Left ventricle myocardium inferior (tissue), 1 donor: Measurements from ENCODE around the gene SIK3. TPM values are rescaled to one million over a fixed set of nuclear protein-coding genes. Genes with fewer than 3 reads are reported as not detected.
"Not testable (repeated sequence)": the region's sequence is repeated elsewhere in the genome, so short reads cannot be mapped to it uniquely, and the experiment has no call there.

ENCODE experiments used
- DNase-seq: peaks from one replicate; pipeline ENCODE4 v3.0.0-alpha.2; 2020
- H3K27ac ChIP-seq: fragments of 200-600 bp; replicated peaks from 2 replicates; pipeline ENCODE4 v1.8.0; 2021
- H3K27me3 ChIP-seq: fragments of 200-600 bp; 2 replicates; pipeline ENCODE4 v1.8.0; 2021; ENCODE audit warnings: low read depth
- H3K36me3 ChIP-seq: fragments of 200-600 bp; 2 replicates; pipeline ENCODE4 v1.8.0; 2021
- H3K4me1 ChIP-seq: fragments of 200-600 bp; 2 replicates; pipeline ENCODE4 v1.8.0; 2021
- H3K4me3 ChIP-seq: fragments of 200-600 bp; 2 replicates; pipeline ENCODE4 v1.8.0; 2021; ENCODE audit warnings: mild to moderate bottlenecking, moderate library complexity
- H3K9me3 ChIP-seq: fragments of 200-600 bp; replicated peaks from 2 replicates; pipeline ENCODE4 v1.8.0; 2021
- intact Hi-C: fragments of 100-400 bp; cut with micrococcal nuclease; formaldehyde crosslinking; loops from one replicate; pipeline ENCODE4 v1.11.0; 2022
- total RNA-seq: library from RNA; stranded (reverse); fragmentation: NEBNext Ultra II Directional; extraction: Animal tissue kit (Norgen Biotek cat#: 25700); gene quantifications from one replicate; pipeline ENCODE4 v1.2.1, GENCODE V29; 2021
- TF ChIP-seq, protein P1 (sequence below): fragments of 200-600 bp; IDR thresholded peaks from 2 replicates; pipeline ENCODE4 v1.8.0; 2021; ENCODE audit warnings: antibody characterized with exemption, mild to moderate bottlenecking, borderline replicate concordance
- donor health status: DM: no; HTN: yes; CAD: no; lungs with severe emphysema.

Gene SIK3
- total RNA-seq, 1 donor from 2014 or later: 36.3 TPM

DNA sequence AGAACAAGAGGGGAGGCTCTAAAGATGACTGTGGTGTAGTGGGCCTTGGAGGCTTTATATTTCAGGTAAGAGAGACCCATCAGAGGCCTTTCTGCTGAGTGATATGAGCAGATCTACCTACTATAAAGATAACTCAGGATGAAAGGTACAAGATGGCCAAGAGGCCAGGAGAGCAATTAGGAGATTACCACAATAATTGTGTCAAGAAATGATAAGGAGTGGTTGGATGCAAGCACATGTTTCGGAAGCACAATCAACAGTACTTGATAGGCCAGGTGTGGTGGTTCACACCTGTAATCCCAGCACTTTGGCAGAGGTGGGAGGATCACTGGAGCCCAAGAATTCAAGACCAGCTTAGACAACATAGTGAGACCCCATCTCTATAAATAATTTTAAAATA lies 43.8 kb downstream of the SIK3 start:
- no peak for DNase-seq
- intact Hi-C loops: no loop called here
- peaks cover 31% of the 10 kb centered on the region for H3K4me1 ChIP-seq
- TF ChIP-seq, protein P1, sequence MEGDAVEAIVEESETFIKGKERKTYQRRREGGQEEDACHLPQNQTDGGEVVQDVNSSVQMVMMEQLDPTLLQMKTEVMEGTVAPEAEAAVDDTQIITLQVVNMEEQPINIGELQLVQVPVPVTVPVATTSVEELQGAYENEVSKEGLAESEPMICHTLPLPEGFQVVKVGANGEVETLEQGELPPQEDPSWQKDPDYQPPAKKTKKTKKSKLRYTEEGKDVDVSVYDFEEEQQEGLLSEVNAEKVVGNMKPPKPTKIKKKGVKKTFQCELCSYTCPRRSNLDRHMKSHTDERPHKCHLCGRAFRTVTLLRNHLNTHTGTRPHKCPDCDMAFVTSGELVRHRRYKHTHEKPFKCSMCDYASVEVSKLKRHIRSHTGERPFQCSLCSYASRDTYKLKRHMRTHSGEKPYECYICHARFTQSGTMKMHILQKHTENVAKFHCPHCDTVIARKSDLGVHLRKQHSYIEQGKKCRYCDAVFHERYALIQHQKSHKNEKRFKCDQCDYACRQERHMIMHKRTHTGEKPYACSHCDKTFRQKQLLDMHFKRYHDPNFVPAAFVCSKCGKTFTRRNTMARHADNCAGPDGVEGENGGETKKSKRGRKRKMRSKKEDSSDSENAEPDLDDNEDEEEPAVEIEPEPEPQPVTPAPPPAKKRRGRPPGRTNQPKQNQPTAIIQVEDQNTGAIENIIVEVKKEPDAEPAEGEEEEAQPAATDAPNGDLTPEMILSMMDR: no peak
- no peaks in the 10 kb centered on the region for H3K27me3 ChIP-seq
- H3K27ac ChIP-seq: no peak overlapping the region
- H3K4me3 ChIP-seq: no peak overlapping the region
- no peaks in the 10 kb centered on the region for H3K36me3 ChIP-seq
- no peaks in the 10 kb centered on the region for H3K9me3 ChIP-seq

DNA sequence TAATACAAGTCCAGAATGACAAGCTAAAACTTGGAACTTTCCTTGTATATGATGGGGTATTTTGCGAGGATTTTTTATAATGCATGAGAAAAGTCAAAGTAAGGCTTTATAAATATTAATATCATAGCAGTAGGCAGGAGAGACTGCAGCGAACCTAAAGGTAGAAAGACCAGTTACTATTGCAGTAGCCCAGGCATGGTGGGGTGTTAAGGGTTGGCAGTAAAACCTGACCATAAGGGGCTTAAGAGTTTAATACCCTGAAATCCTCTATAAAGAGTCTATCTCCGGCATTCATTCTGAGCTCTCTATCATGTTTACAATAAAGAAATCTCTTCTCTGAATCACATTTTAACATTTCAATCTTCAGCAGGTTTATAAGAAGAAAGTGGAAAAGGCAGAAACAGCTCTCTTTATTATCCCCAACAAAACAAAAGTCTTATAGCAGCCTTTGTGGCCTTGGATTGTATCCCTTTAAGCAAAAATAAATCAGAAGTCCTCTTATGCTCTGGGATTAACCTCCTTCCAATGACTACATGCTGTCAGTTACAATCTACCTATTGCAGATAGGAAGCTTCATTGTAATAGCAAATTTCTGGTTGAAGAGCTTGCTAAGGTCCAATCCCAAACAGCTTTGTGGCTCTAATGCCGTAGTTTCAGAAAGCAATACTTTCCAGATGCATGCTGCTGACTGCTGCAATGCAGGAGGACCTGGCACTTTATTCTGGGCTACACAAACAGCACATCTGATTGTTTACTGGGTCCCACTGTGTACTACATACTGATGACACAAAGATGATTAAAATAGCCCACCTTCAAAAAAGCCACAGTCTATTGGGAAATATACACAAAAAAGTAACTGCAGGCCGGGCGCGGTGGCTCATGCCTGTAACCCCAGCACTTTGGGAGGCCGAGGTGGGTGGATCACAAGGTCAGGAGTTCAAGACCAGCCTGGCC lies 45.8 kb downstream of the SIK3 start:
- intact Hi-C loops: no loop called here
- TF ChIP-seq, protein P1: no peak
- Histone ChIP-seq H3K4me3 (no peak overlapping the region), H3K27ac (no peak overlapping the region), H3K27me3 (no peaks in the 10 kb centered on the region), H3K9me3 (no peaks in the 10 kb centered on the region), H3K4me1 (peaks cover 12% of the 10 kb centered on the region), H3K36me3 (no peaks in the 10 kb centered on the region)
- no peak for DNase-seq

DNA sequence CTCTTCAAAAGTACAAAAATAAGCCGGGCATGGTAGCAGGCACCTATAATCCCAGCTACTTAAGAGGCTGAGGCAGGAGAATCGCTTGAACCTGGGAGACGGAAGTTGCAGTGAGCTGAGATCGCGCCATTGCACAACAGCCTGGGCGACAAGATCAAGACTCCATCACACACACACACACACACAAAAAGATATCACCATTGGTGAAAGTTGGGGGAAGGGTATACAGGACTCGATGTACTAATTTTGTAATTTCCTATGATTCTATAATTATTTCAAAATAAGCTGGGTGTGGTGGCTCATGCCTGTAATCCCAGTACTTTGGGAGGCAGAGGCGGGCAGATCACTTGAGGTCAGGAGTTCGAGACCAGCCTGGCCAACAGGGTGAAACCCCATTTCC lies 48.1 kb downstream of the SIK3 start:
- H3K27ac ChIP-seq, intact Hi-C loops, DNase-seq, H3K36me3 ChIP-seq, H3K4me3 ChIP-seq, H3K9me3 ChIP-seq, H3K27me3 ChIP-seq: not testable (repeated sequence)
- peaks cover 18% of the 10 kb centered on the region for H3K4me1 ChIP-seq

DNA sequence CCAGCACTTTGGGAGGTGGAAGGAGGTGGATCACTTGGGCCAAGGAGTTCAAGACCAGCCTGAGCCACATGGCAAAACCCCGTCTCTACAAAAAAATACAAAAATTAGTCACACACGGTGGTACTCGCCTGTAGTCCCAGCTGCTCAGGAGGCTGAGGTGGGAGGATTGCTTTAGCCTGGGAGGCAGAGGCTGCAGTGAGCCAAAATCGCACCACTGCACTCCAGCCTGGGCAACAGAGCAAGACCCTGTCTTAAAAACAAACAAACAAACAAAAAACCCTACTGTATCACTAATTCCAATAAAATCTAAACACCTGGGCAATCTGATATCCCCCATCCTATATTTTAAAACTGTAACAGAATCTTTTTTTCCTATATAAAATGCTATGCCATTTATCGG lies 51.6 kb downstream of the SIK3 start:
- H3K27ac ChIP-seq, H3K36me3 ChIP-seq, H3K27me3 ChIP-seq, DNase-seq, H3K4me3 ChIP-seq, H3K9me3 ChIP-seq, intact Hi-C loops: not testable (repeated sequence)
- H3K4me1 ChIP-seq: peaks cover 44% of the 10 kb centered on the region

DNA sequence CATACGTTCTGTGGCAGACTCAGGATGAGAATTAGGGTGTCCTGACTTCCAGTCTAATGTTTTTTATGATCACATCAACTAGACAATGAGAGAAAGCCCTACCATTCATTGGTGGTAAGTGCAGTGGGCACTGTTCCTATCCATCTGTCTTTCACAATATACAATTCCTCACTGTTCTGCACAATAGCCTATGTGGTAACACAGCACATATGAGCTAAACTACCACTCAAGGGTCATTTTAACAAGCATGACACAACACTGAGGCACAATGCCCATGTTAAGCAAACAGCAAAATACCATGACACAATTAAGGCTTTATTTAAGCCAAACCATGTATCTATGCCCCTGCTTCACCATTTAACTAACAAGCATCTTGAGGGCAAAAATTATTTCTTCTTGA lies 52.3 kb downstream of the SIK3 start:
- no peak for DNase-seq
- Histone ChIP-seq H3K27me3 (no peaks in the 10 kb centered on the region), H3K9me3 (no peaks in the 10 kb centered on the region), H3K36me3 (no peaks in the 10 kb centered on the region), H3K4me1 (peaks cover 50% of the 10 kb centered on the region), H3K4me3 (no peak overlapping the region), H3K27ac (no peak overlapping the region)
- TF ChIP-seq, protein P1: no peak
- intact Hi-C loops: no loop called here

DNA sequence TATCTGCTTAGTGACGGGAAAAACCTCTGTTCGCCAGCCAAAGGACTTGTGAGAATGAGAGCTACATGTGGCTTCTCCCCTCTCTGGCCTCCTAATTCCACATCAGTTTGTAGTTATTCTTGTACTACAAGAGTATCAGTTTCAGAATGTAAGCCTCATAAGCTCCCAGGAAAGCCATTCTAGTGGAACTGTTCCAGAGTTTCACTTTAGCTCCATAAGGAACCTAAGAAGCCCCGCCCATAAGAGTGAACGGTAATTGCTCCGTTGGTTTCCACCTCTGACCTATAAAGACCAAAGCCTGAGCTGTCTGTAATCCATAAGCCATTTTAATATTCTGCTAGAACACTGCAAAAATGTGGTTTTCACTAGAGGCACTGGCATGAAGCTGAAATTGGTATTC lies 53.0 kb downstream of the SIK3 start:
- intact Hi-C loops: no loop called here
- peak overlapping the region; percentile 54 for H3K27ac ChIP-seq

More for the DNA sequence above, 53.0 kb downstream of the SIK3 start:
- Histone ChIP-seq H3K27me3 (no peaks in the 10 kb centered on the region), H3K36me3 (no peaks in the 10 kb centered on the region), H3K9me3 (no peaks in the 10 kb centered on the region), H3K4me1 (peaks cover 57% of the 10 kb centered on the region), H3K4me3 (peak overlapping the region; percentile 9)
- TF ChIP-seq, protein P1: no peak
- no peak for DNase-seq
